ENCODE data around the gene TMPRSS2.

Gene TMPRSS2

DNA sequence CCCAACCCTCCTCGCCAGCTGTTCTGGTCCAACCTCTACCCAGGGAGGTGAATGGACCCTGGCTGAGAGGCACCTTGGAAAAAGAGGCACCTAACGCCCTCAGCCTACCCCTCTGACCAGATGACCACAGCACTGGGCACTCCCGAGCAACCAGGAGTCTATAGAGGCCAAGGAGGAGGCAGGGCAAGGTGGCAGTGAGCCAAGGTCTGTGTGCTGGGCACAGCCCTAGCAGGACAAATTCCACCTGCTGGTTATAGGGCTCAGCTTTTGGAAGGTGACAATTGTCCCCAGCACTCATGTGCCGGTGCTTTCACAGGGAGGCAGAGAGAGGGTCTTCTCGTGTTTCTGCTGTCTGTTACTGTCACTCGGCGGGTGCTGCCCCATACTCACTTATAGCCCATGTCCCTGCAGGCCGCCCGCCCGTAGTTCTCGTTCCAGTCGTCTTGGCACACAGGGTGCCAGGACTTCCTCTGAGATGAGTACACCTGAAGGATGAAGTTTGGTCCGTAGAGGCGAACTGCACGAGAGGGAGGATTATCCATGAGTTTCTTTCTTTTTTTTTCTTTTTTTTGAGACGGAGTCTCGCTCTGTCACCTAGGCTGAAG lies 27.8 kb downstream of the TMPRSS2 start:
- DNase-seq = no peak

- DNase-seq = no peak
Measured at GRCh38 chr21:41479686-41480085, 28.3 kb downstream of the TMPRSS2 start.

GRCh38 chr21:41478319-41479177 lies 29.4 kb downstream of the TMPRSS2 start:
- DNase-seq = no peak

DNA sequence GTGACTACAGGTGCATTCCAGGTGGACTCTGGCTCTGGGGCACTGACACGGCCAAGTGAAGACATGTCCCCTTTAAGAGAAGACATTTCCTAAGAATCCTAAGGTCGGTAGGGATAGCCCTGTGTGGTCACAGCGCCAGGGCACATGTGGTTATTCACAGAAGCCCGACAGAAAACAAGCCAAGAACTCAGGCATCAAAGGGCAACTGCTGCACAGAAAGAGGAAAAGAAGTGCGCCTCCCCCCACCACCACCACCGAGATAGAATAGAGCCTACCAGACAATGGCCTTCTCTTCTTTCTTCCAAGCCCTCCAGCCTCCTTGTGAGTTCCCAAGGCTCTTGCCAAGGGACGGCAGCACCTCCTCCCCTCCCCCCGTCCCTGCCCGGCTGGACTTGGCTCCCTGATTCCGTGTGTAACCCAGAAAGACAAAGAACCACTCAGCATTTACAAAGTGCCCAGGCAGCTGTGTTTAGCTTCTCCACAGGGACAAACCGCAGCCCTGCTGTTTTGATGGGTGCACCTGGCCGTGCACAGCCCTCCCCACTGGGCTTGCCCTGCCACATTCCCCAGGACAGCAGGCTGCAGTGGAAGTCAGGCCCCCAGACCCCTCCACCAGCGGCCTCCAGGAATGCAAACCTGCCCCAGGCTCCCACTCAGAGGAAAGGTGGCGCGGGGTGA lies 30.2 kb downstream of the TMPRSS2 start:
- no peak for DNase-seq

- DNase-seq = no peak
Measured at GRCh38 chr21:41475714-41476420, 32.1 kb downstream of the TMPRSS2 start.

DNA sequence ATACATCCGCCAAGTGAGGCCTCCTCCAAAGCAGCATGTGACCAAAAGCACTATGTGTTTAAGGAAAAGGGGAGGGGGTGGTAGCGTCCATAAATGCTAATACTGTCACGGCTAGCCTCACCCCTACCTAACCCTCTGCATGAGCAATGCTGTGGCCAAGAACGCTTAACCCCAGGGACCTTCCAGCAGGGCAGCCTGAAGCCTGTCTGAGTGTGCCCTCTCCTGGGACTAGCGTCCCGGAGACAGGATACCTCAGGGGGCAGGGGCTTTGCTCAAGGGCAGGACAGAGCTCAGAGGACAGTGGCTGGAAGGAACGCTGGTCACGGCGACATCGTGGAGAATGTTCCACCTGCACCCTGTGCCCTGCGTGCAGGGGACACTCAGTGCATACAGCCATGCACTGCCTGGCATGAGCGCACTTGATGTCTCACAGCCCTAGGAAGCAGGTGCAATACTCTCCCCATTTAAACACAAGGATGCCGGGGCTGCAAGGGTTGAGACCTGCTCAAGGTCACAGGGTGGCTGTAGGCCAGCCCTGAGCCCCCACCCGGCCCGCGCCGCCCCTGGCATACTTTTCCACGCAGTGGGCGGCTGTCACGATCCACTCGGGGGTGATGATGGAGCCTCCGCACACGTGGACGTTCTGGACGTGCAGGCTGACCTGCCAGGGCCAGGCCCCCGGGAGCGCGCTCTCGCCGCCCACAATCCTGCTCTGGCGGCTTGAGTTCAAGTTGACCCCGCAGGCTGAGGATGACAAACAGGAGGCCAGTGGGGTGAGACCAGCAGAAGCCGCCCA lies 35.0 kb downstream of the TMPRSS2 start:
- no peak for DNase-seq

GRCh38 chr21:41470054-41470453 lies 37.9 kb downstream of the TMPRSS2 start:
- no peak for DNase-seq

GRCh38 chr21:41466024-41466820 lies 41.7 kb downstream of the TMPRSS2 start:
- no peak for DNase-seq

- no peak for DNase-seq
Measured at GRCh38 chr21:41465176-41465781, 42.7 kb downstream of the TMPRSS2 start.

GRCh38 chr21:41460578-41461527 lies 47.1 kb downstream of the TMPRSS2 start:
- DNase-seq = peak; percentile 4

- DNase-seq = no peak
Measured at GRCh38 chr21:41459884-41460534, 47.9 kb downstream of the TMPRSS2 start.

- DNase-seq = no peak
Measured at GRCh38 chr21:41458559-41458958, 49.4 kb downstream of the TMPRSS2 start.

- no peak for DNase-seq
Measured at GRCh38 chr21:41458121-41458520, 49.8 kb downstream of the TMPRSS2 start.

- no peak for DNase-seq
Measured at GRCh38 chr21:41453761-41454160, 54.2 kb downstream of the TMPRSS2 start.

DNA sequence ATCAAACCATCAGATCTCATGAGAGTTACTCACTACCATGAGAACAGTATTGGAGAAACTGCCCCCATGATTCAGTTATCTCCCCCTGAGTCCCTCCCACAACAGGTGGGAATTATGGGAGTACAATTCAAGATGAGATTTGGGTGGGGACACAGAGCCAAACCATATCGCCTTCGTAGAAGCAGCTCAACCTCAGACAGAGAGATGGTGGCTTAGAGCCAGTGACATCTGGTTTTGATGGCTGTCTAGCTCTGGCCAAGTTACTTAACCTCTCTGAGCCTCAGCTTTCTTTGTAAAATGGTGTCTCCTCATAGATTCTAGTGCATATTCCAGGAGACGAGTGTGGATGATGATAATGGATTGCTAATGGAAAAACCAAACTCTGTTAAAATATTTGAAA lies 54.8 kb downstream of the TMPRSS2 start:
- DNase-seq = no peak

DNA sequence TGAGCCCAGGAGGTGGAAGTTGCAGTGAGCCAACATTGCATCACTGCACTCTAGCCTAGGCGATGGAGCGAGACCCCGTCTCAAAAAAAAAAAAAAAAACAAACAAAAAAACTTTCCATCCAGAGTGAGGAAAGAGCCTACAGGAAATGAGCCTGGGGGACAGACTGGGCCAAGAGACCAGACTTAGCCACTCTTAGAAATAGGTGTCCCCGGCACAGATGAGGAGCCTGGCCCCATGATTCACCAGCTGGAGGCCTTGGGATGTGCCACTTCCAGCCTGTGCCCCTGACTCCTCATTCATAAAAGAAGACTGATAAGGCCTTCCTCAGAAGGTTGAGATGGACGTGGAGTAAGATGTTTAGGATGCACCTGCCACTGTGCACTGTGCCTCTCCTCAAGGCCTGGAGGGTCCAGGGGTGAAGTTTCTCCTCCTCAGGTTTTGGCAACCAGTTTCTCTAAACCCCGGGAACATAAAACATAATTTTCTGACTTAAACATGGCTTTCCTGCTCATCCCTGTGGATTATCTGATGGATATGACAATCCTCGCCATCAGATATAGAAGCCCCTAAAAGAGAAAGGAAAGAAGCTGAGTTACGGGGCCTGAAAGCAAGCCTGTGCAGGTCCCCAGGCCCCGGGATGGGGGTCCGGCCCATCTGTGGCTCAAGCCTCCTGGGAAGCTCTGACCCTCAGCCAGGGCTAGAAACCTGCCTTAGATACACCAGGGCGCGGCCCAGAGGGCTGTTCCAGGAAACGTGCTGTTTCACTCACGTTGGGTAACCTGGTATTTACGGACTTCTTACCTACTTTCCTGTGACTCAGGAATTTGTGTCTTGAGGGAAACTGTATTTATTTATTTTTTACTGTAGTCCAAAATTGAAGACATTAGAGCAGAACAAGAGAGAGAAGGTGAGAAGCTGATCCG lies 55.9 kb downstream of the TMPRSS2 start:
- no peak for DNase-seq

DNA sequence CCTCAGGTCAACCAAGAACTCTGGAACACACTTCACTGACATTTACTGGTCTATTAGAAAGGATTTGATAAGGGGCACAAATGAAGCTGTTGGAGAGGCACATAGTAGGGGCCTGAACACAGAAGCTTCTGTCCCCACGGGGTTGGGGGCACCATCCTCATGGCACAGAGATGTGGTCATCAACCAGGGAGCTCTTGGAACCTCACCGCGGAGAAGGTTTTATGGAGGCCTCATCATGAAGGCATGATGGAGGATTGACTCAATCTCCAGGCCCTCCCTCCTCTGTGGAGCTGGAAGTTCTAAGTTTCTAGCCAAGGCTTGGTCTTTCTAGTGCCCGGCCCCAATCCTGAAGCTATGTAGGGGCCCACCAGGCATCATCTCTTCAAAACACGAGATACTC lies 58.3 kb downstream of the TMPRSS2 start:
- no peak for DNase-seq

DNA sequence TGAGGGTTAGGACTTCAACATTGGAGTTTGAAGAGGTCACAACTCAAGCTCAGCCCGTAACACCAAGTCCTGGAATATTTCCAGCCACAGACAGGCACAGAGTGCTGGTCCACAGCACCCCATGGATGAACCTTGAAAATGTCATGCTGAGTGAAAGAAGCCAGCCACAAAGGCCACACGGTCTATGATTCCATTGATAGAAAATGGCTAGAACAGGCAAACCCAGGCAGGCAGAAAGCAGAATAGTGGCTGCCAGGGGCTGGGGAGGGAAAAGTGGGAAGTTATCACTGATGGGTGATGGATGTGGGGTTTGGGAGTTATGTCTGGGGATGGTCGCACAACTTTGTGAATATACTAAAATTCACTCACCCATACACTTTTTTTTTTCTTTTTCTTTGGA lies 60.6 kb downstream of the TMPRSS2 start:
- no peak for DNase-seq

All from NCI-H2171 treated with DMSO at 0.1 percent for 48 hours (cell line).